Endothelial cell (in vitro differentiated cells): ENCODE measurements around the gene LDB3. TPM values are rescaled to one million over a fixed set of nuclear protein-coding genes. Genes with fewer than 3 reads are reported as not detected.

Source experiments
- DNase-seq: peaks from one replicate; pipeline ENCODE4 v3.0.0; 2021; ENCODE audit warnings: low spot score
- H3K27ac Mint-ChIP-seq: one replicate; pipeline ENCODE4 v1.8.0; 2021; ENCODE audit warnings: mixed read lengths, inconsistent platforms; ENCODE audit not compliant: unreplicated experiment
- H3K27me3 Mint-ChIP-seq: one replicate; pipeline ENCODE4 v1.8.0; 2021; ENCODE audit warnings: mild to moderate bottlenecking, moderate library complexity, mixed read lengths, inconsistent platforms; ENCODE audit not compliant: unreplicated experiment
- H3K36me3 Mint-ChIP-seq: one replicate; pipeline ENCODE4 v1.8.0; 2021; ENCODE audit warnings: mild to moderate bottlenecking, low read depth, mixed read lengths, inconsistent platforms; ENCODE audit not compliant: unreplicated experiment
- H3K4me1 Mint-ChIP-seq: one replicate; pipeline ENCODE4 v1.8.0; 2021; ENCODE audit warnings: mild to moderate bottlenecking, mixed read lengths, inconsistent platforms; ENCODE audit not compliant: unreplicated experiment
- H3K4me3 Mint-ChIP-seq: one replicate; pipeline ENCODE4 v1.8.0; 2021; ENCODE audit warnings: mild to moderate bottlenecking, mixed read lengths, inconsistent platforms; ENCODE audit not compliant: unreplicated experiment
- H3K9me3 Mint-ChIP-seq: one replicate; pipeline ENCODE4 v1.8.0; 2021; ENCODE audit warnings: mixed read lengths, inconsistent platforms; ENCODE audit not compliant: unreplicated experiment
- total RNA-seq: library from RNA; stranded (reverse); fragmentation: NEBNext Ultra II Directional; extraction: Animal tissue kit (Norgen Biotek cat#: 25700); gene quantifications from one replicate; pipeline ENCODE4 v1.2.1, GENCODE V29; 2021; ENCODE audit not compliant: unreplicated experiment
- TF ChIP-seq, protein P1 (sequence below): fragments of 200-600 bp; sonication (generic); IDR thresholded peaks from one replicate; pipeline ENCODE4 v1.5.0; 2021; ENCODE audit warnings: antibody characterized with exemption; ENCODE audit not compliant: unreplicated experiment

LDB3 gene
- total RNA-seq, 1 donor from 2014 or later, result 0.36 TPM

DNA sequence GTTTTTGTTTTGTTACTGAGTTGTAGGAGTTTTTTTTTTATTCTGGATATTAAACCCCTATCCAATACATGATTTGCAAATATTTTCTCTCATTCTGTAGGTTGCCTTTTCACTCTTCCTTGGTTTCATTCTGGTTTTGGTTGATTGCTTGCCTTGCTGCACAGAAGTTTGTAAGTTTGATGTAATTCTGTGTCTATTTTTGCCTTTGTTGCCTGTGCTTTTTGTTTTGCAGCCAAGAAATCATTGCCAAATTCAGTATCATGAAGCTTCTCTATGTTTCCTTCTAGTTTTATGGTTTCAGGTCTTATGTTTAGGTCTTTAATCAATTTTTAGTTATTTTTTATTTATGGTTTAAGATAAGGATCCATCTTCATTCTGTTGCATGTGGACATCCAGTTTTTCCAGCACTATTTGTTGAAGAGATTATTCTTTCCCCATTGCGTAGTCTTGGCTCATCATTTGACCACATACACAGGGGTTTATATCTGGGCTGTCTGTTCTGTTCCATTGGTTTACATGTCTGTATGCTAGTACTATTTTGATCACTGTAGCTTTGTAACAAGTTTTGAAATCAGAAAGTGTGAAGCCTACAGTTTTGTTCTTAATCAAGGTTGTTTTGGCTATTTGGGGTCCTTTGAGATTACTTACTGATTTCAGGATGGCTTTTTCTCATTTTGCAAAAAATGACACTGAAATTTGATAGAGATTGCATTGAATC is 114.5 kb downstream of the LDB3 start:
- Mint-ChIP-seq H3K27me3 (no peaks in the 10 kb centered on the region), H3K4me1 (peaks cover 6% of the 10 kb centered on the region), H3K9me3 (no peaks in the 10 kb centered on the region), H3K4me3 (no peak overlapping the region), H3K27ac (no peak overlapping the region), H3K36me3 (peaks cover 4% of the 10 kb centered on the region)
- no peak for DNase-seq
- TF ChIP-seq, protein P1, sequence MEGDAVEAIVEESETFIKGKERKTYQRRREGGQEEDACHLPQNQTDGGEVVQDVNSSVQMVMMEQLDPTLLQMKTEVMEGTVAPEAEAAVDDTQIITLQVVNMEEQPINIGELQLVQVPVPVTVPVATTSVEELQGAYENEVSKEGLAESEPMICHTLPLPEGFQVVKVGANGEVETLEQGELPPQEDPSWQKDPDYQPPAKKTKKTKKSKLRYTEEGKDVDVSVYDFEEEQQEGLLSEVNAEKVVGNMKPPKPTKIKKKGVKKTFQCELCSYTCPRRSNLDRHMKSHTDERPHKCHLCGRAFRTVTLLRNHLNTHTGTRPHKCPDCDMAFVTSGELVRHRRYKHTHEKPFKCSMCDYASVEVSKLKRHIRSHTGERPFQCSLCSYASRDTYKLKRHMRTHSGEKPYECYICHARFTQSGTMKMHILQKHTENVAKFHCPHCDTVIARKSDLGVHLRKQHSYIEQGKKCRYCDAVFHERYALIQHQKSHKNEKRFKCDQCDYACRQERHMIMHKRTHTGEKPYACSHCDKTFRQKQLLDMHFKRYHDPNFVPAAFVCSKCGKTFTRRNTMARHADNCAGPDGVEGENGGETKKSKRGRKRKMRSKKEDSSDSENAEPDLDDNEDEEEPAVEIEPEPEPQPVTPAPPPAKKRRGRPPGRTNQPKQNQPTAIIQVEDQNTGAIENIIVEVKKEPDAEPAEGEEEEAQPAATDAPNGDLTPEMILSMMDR, result no peak

DNA sequence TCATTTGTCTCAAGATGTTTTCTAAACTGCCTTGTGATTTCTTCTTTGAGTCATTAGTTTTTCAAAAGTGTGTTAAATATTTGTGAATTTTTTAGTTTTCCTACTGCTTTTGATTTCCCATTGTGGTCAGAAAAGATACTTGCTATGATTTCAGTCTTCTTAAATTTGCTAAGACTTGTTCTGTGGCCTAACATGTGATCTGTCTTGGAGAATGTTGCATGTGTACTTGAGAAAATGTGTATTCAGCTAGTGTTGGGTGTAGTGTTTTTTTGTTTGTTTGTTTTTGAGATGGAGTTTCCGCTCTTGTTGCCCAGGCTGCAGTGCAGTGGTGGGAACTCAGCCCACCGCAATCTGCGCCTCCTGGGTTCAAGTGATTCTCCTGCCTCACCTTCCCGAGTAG is 116.7 kb downstream of the LDB3 start:
- no peak for DNase-seq
- TF ChIP-seq, protein P1, result no peak
- Mint-ChIP-seq H3K9me3 (no peaks in the 10 kb centered on the region), H3K27me3 (no peaks in the 10 kb centered on the region), H3K4me1 (peaks cover 6% of the 10 kb centered on the region), H3K36me3 (peaks cover 4% of the 10 kb centered on the region), H3K4me3 (no peak overlapping the region), H3K27ac (no peak overlapping the region)

Other genes with a start within 250 kb of the LDB3 start
- gene WAPL, start 146.7 kb upstream of the LDB3 start, total RNA-seq, result 41.8 TPM
- not detected for gene OPN4, start 14.0 kb upstream of the LDB3 start, total RNA-seq
- gene BMPR1A, start 88.1 kb downstream of the LDB3 start, total RNA-seq, result 20.8 TPM